ENCODE results near the gene TMEM87B. TPM values are rescaled to one million over a fixed set of nuclear protein-coding genes. Genes with fewer than 3 reads are reported as not detected.

The TMEM87B gene
- total and polyA plus RNA-seq, 7 donors: 10.2 to 36.7 (median 19.7) TPM

DNA sequence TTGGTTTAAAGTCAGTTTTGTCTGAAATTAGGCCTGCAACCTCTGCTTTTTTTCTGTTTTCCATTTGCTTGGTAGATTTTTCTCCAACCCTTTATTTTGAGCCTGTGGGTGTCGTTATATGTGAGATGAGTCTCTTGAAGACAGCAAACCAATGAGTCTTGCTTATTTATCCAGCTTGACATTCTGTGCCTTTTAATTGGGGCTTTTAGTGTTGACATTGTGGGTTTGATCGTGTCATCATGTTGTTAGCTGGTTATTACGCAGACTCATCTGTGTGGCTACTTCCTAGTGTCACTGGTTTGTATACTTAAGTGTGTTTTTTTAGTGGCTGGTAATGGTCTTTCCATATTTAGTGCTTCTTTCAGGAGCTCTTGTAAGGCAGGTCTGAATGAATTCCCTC is 18.8 kb downstream of the TMEM87B start:
- Histone ChIP-seq H3K9me3 (no peaks in the 10 kb centered on the region), H3K36me3 (peaks cover 0 to 49% (median 9%) of the 10 kb centered on the region in 4 donors), H3K4me1 (no peaks in the 10 kb centered on the region), H3K27me3 (no peaks in the 10 kb centered on the region), H3K27ac (no peak overlapping the region), H3K4me3 (no peak overlapping the region)
- WGBS, 2 donors: 46 to 81% methylated on average over 3 of the region's 3 CpGs
- intact Hi-C loops (cut with DNase I): no loop called here
- no peak for DNase-seq
- TF ChIP-seq POLR2A (IDR thresholded peaks at IDR 0.05) (no peak), EP300 (IDR thresholded peaks at IDR 0.05) (no peak), CTCF (IDR thresholded peaks at IDR 0.05) (no peak), POLR2AphosphoS5 (IDR thresholded peaks at IDR 0.05) (no peak)

DNA sequence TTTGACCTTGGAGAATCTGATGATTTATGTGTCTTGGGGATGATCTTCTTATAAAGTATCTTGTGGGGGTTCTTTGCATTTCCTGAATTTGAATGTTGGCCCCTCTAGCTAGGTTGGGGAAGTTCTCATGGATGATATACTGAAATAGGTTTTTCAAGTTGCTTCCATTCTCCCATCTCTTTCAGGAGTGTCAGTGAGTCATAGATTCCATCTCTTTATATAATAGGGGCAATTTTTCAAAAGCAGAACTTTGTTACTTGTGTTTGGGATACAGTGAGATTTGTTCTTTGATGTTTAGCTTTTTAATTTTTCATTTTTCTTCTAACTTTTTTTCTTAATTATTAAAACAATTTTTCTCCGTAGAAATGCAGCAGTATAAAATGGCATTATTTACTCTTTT is 19.4 kb downstream of the TMEM87B start:
- no peaks in the 10 kb centered on the region for H3K4me1 ChIP-seq
- no peak overlapping the region for H3K4me3 ChIP-seq
- TF ChIP-seq POLR2AphosphoS5 (IDR thresholded peaks at IDR 0.05) (no peak), EP300 (IDR thresholded peaks at IDR 0.05) (no peak), POLR2A (IDR thresholded peaks at IDR 0.05) (no peak), CTCF (IDR thresholded peaks at IDR 0.05) (no peak)
- H3K27ac ChIP-seq: no peak overlapping the region
- DNase-seq: no peak
- H3K36me3 ChIP-seq: peaks cover 0 to 46% (median 7%) of the 10 kb centered on the region in 4 donors
- no peaks in the 10 kb centered on the region for H3K27me3 ChIP-seq
- H3K9me3 ChIP-seq: no peaks in the 10 kb centered on the region
- intact Hi-C loops (cut with DNase I): no loop called here
- 90 to 96% methylated on average over 1 of the region's 1 CpG for WGBS, 2 donors

DNA sequence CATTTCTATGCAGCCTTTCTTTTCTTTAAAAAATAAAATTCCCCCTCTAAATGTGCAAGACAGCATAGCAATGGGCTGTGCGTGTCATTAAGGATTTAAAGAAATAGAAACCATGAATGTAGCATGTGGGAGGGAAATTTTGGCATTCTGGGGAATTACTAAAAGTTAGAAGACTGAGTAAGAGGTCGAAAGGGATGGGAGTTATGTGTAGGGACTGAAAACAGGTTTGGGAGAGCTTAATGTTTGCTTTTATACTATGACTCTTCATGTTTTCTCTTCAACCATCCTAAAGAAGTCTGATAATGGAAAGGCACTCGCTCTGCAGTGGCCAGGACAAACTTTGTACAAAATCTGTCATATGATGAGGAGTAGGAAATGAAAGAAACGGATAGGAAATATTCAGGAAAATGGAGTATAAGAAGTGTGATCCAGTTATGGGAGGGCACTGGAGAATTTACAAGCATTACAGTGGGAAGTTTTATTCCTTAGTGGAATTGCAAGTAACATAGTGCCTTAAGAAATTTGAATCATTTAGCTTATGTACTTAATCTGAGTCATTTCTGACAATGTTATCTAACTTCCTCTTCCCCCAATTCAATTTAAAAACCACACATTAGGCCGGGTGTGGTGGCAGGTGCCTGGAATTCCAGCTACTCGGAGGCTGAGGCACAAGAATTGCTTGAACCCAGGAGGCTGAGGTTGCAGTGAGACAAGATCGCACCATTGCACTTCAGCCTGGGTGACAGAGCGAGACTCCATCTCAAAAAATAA is 20.6 kb downstream of the TMEM87B start:
- no peak overlapping the region for H3K27ac ChIP-seq
- no peaks in the 10 kb centered on the region for H3K9me3 ChIP-seq
- TF ChIP-seq POLR2AphosphoS5 (IDR thresholded peaks at IDR 0.05) (no peak), EP300 (IDR thresholded peaks at IDR 0.05) (no peak), POLR2A (IDR thresholded peaks at IDR 0.05) (no peak), CTCF (IDR thresholded peaks at IDR 0.05) (no peak)
- no peak for DNase-seq
- WGBS, 2 donors: 53 to 68% methylated on average over 8 of the region's 8 CpGs
- H3K36me3 ChIP-seq: peaks cover 0 to 34% (median 7%) of the 10 kb centered on the region in 4 donors
- intact Hi-C loops (cut with DNase I): no loop called here
- no peaks in the 10 kb centered on the region for H3K4me1 ChIP-seq
- no peak overlapping the region for H3K4me3 ChIP-seq
- no peaks in the 10 kb centered on the region for H3K27me3 ChIP-seq

GRCh38 chr2:112077814-112078213 is 22.7 kb downstream of the TMEM87B start:
- WGBS, 2 donors: 81 to 95% methylated on average over 1 of the region's 1 CpG
- no peak for DNase-seq
- peaks cover 0 to 39% (median 12%) of the 10 kb centered on the region in 4 donors for H3K36me3 ChIP-seq

More at GRCh38 chr2:112077814-112078213, 22.7 kb downstream of the TMEM87B start:
- Histone ChIP-seq H3K4me1 (no peaks in the 10 kb centered on the region), H3K27ac (no peak overlapping the region), H3K4me3 (no peak overlapping the region), H3K27me3 (no peaks in the 10 kb centered on the region), H3K9me3 (no peaks in the 10 kb centered on the region)
- intact Hi-C loops (cut with DNase I): no loop called here
- no peak for TF ChIP-seq POLR2AphosphoS5 (IDR thresholded peaks at IDR 0.05)
- no peak for TF ChIP-seq POLR2A (IDR thresholded peaks at IDR 0.05)
- no peak for TF ChIP-seq EP300 (IDR thresholded peaks at IDR 0.05)
- no peak for TF ChIP-seq CTCF (IDR thresholded peaks at IDR 0.05)
